ENCODE measurements around the gene TAF6.

The TAF6 gene

GRCh38 chr7:100148559-100149328 is 29.6 kb upstream of the TAF6 start, which contains the start of gene LAMTOR4 (continued):
- TF ChIP-seq ZBTB48 (tag by site-specific recombination; IDR thresholded peaks at IDR 0.05), result peak; percentile 91
- peak; percentile 37; the same call in 1 of the 2 replicates for TF ChIP-seq REST (tag by site-specific recombination; IDR thresholded peaks at IDR 0.05)
- TF ChIP-seq ZBTB8A (tag by site-specific recombination; IDR thresholded peaks at IDR 0.05), result peak; percentile 16; the same call in 1 of the 2 replicates
- TF ChIP-seq GLIS1 (tag by site-specific recombination; IDR thresholded peaks at IDR 0.05), result peak; percentile 75
- TF ChIP-seq ZNF830 (tag by site-specific recombination; IDR thresholded peaks at IDR 0.05; ENCODE audit: low read depth), result no peak
- 0 out of 2 replicates have a peak, but pooled peaks have one; percentile 63 for TF ChIP-seq ZNF2 (tag by site-specific recombination; IDR thresholded peaks at IDR 0.05)
- peak; percentile 52 for TF ChIP-seq ZBTB20 (tag by site-specific recombination; IDR thresholded peaks at IDR 0.05)
- no peak for TF ChIP-seq ZNF16 (tag by site-specific recombination; IDR thresholded peaks at IDR 0.05; ENCODE audit: low read depth)
- peak; percentile 63 for TF ChIP-seq KLF9 (tag by site-specific recombination; IDR thresholded peaks at IDR 0.05; ENCODE audit: low read depth)
- 0 out of 2 replicates have a peak, but pooled peaks have one; percentile 68 for TF ChIP-seq ZBTB7A (tag by site-specific recombination; IDR thresholded peaks at IDR 0.05; ENCODE audit: low read depth)
- TF ChIP-seq, protein P1, sequence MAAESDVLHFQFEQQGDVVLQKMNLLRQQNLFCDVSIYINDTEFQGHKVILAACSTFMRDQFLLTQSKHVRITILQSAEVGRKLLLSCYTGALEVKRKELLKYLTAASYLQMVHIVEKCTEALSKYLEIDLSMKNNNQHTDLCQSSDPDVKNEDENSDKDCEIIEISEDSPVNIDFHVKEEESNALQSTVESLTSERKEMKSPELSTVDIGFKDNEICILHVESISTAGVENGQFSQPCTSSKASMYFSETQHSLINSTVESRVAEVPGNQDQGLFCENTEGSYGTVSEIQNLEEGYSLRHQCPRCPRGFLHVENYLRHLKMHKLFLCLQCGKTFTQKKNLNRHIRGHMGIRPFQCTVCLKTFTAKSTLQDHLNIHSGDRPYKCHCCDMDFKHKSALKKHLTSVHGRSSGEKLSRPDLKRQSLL (tag by site-specific recombination; IDR thresholded peaks at IDR 0.05), result peak; percentile 37; the same call in 1 of the 2 replicates
- peak; percentile 35; the same call in 1 of the 2 replicates for TF ChIP-seq KLF1 (tag by site-specific recombination; IDR thresholded peaks at IDR 0.05)
- TF ChIP-seq, protein P2, sequence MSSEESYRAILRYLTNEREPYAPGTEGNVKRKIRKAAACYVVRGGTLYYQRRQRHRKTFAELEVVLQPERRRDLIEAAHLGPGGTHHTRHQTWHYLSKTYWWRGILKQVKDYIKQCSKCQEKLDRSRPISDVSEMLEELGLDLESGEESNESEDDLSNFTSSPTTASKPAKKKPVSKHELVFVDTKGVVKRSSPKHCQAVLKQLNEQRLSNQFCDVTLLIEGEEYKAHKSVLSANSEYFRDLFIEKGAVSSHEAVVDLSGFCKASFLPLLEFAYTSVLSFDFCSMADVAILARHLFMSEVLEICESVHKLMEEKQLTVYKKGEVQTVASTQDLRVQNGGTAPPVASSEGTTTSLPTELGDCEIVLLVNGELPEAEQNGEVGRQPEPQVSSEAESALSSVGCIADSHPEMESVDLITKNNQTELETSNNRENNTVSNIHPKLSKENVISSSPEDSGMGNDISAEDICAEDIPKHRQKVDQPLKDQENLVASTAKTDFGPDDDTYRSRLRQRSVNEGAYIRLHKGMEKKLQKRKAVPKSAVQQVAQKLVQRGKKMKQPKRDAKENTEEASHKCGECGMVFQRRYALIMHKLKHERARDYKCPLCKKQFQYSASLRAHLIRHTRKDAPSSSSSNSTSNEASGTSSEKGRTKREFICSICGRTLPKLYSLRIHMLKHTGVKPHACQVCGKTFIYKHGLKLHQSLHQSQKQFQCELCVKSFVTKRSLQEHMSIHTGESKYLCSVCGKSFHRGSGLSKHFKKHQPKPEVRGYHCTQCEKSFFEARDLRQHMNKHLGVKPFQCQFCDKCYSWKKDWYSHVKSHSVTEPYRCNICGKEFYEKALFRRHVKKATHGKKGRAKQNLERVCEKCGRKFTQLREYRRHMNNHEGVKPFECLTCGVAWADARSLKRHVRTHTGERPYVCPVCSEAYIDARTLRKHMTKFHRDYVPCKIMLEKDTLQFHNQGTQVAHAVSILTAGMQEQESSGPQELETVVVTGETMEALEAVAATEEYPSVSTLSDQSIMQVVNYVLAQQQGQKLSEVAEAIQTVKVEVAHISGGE (tag by site-specific recombination; conservative IDR thresholded peaks at IDR 0.05; ENCODE audit: low read depth), result peak; percentile 79
- TF ChIP-seq ZNF266 (tag by site-specific recombination; IDR thresholded peaks at IDR 0.05; ENCODE audit: low read depth), result no peak
- no peak for TF ChIP-seq ZNF19 (tag by site-specific recombination; IDR thresholded peaks at IDR 0.05; ENCODE audit: low read depth)
- 0 out of 2 replicates have a peak, but pooled peaks have one; percentile 11 for TF ChIP-seq ZNF518A (tag by site-specific recombination; conservative IDR thresholded peaks at IDR 0.05; ENCODE audit: low read depth)
- TF ChIP-seq KLF17 (tag by site-specific recombination; IDR thresholded peaks at IDR 0.05), result peak; percentile 80
- TF ChIP-seq ZXDB (tag by site-specific recombination; IDR thresholded peaks at IDR 0.05), result peak; percentile 48
- peak; percentile 81; the same call in 1 of the 2 replicates for TF ChIP-seq ZNF324 (tag by site-specific recombination; IDR thresholded peaks at IDR 0.05)
- TF ChIP-seq ZNF223 (tag by site-specific recombination; IDR thresholded peaks at IDR 0.05), result no peak
- TF ChIP-seq MZF1 (tag by site-specific recombination; IDR thresholded peaks at IDR 0.05; ENCODE audit: borderline replicate concordance), result no peak; the same call in 1 of the 2 replicates
- TF ChIP-seq ZNF610 (tag by site-specific recombination; IDR thresholded peaks at IDR 0.05; ENCODE audit: borderline replicate concordance), result peak; percentile 86; the same call in 1 of the 2 replicates
- TF ChIP-seq ZNF335 (tag by site-specific recombination; conservative IDR thresholded peaks at IDR 0.05), result peak; percentile 92
- TF ChIP-seq ZNF501 (tag by site-specific recombination; IDR thresholded peaks at IDR 0.05), result peak; percentile 93
- TF ChIP-seq ZNF600 (tag by site-specific recombination; IDR thresholded peaks at IDR 0.05), result peak; percentile 14; the same call in 1 of the 2 replicates

All from HEK293 (cell line).